Erythroblast (primary cell): Measurements from ENCODE around the gene VIT.

Experiments
- GATA1 ChIP-seq: IDR thresholded peaks from 2 replicates; pipeline ENCODE4 v1.6.1; 2011; ENCODE audit warnings: low read depth, mild to moderate bottlenecking, control low read depth, low read length, moderate library complexity
- POLR2A ChIP-seq: IDR thresholded peaks from 2 replicates; pipeline ENCODE4 v1.6.1; 2011; ENCODE audit warnings: mild to moderate bottlenecking, low read length

DNA sequence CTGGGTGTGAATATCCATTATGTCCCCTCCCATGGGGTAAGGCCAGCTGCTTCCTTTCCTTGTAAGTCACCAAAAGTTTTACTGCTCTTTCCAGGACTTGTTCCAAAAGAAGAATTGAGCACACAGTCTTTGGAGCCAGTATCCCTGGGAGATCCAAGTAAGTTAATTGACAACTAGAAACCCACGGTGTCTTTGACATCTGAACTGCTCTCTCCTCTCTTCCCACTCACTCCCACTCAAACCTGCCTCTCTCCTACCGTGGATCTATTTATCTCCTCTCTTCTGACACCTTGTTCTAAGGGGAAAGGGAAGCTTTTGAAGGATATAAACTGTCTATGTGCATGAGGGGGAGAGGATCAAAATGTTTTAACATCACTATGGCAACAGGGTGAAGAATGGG, 86.7 kb downstream of the VIT start:
- TF ChIP-seq POLR2A (no peak), GATA1 (no peak)
